T-helper 2 cell treated with Interferon-gamma antibody and Interleukin-4, amounts not matched to agents 100 ng/mL and 5 ng/mL, for 36 hours (primary cell): ENCODE results near the gene CD3D. TPM values are rescaled to one million over a fixed set of nuclear protein-coding genes. Genes with fewer than 3 reads are reported as not detected.

ENCODE experiments used
- intact Hi-C: fragments of 100-400 bp; cut with micrococcal nuclease; formaldehyde crosslinking; loops from one replicate; pipeline ENCODE4 v1.15.1; 2023
- total RNA-seq: library from RNA; stranded (reverse); gene quantifications from 2 replicates; pipeline ENCODE4 v1.2.3, GENCODE V29; 2022

The CD3D gene
- total RNA-seq, 1 donor from 2014 or later, result 495 TPM

- intact Hi-C loops, result loop anchor here (5.0 kb wide), 3 partner anchors 62 to 123 kb away; partner anchors contain the start of genes ATP5MG and MPZL3
Observed at GRCh38 chr11:118340449-118340848, 2.1 kb downstream of the CD3D start.

GRCh38 chr11:118339281-118339961 is 3.1 kb downstream of the CD3D start:
- intact Hi-C loops, result no loop called here

DNA sequence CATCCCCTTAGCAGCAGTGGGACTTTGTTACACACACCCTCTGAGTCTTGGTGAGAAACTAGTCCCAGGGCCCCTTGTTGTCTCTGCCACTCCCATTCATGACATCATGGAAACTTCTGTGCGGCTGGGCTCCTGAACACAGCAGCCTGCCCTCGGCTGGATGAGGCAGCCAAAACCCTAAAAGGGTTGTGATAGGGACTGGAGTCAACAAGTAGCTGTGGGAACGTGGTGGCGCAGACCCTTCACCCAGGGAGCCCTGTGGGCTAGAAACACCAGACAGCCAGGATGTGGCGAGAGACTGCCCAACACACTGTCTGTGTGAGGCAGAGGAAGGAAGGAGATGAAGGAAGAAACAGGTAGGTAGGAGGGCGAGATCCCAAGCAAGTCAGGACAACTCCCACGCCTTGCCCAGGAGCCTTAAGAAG is 3.9 kb downstream of the CD3D start:
- intact Hi-C loops, result loop anchor here (1.0 kb wide), 1 partner anchor 33 kb away; no protein-coding TSS in a partner anchor

DNA sequence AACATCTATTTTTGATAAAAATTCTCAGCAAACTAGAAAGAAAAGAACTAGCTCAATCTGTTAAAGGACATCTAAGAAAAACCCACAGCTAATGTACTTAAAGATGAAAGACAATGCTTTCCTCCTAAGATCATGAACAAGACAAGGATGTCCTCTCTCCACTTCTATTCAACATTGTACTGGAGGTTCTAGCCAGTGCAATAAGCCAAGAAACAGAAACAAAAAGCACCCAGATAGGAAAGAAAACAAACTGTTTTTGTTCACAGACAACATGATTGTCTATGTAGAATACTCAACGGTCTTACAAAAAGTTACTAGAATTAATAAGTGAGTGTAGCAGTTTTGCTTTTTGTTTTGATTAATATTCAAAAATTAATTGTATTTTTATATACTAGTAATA is 7.8 kb downstream of the CD3D start:
- intact Hi-C loops, result no loop called here

- intact Hi-C loops, result no loop called here
Observed at GRCh38 chr11:118328745-118329144, 13.8 kb downstream of the CD3D start.

DNA sequence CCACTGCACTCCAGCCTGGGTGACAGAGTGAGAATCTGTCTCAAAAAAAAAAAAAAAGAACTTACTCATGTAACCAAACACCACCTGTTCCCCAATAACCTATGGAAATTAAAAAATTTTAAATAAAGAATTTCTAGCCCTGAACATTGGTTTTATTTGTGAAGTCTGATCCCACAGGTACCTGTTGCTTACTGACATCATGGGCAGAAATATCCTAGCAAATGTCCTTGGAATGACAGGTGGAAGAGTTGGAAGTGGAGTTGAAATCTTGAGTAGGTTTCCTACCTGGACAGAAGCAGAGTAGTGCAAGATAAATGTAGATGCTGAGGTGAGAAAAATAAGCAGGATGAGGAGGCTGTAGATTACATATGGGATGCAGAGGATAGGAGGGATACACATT is 17.2 kb downstream of the CD3D start:
- intact Hi-C loops, result no loop called here

GRCh38 chr11:118322721-118323120 is 19.8 kb downstream of the CD3D start:
- intact Hi-C loops, result no loop called here

DNA sequence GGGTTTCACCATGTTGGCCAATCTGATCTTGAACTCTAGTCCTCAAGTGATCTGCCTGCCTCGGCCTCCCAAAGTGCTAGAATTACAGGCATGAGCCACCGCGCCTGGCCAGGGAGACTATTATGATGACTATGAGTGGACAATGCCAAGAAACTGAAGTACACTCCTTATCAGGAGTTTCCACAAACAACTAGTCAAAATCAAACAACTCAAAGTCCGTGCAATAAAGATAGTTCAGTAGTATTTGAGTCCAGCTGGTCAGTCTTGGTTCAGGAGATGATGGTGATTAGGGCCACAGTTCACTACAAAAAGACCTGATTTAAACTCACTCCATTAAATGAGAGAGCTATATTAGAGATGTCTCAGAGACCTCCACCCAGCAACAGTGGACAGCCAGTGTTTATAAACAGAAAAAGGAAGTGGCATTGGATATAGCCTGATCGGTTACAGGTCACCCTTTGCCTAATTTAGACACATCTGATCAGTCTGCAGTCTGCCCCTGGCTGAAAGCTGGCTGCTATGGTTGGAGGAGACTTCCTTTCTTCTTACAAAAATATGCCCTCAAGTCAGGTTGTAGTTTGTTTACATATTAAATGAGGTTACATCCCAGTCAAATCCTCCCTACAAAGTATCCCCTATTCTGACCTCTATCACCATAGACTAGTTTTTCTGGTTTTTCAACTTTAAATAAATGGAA is 21.0 kb downstream of the CD3D start:
- intact Hi-C loops, result no loop called here

DNA sequence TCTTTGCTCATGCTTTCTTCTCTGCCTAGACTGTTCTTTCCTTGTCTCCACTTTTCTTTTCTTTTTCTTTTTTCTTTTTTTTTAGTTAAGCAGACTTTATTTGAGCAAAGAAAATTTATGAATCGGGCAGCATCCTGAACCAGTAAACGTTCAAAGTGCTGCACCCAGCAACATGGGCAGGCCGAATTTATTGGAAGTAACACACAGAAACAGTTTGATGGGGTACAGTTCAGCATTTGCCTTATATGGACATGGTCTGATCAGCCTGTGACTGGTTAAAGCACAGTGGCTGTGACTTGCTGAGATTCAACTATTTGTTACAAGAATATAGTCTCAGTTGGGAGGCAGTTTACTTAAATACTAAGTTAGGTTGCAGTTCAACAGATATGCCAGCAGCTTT is 22.0 kb downstream of the CD3D start:
- intact Hi-C loops, result no loop called here

GRCh38 chr11:118319337-118319707 is 23.2 kb downstream of the CD3D start:
- intact Hi-C loops, result no loop called here

DNA sequence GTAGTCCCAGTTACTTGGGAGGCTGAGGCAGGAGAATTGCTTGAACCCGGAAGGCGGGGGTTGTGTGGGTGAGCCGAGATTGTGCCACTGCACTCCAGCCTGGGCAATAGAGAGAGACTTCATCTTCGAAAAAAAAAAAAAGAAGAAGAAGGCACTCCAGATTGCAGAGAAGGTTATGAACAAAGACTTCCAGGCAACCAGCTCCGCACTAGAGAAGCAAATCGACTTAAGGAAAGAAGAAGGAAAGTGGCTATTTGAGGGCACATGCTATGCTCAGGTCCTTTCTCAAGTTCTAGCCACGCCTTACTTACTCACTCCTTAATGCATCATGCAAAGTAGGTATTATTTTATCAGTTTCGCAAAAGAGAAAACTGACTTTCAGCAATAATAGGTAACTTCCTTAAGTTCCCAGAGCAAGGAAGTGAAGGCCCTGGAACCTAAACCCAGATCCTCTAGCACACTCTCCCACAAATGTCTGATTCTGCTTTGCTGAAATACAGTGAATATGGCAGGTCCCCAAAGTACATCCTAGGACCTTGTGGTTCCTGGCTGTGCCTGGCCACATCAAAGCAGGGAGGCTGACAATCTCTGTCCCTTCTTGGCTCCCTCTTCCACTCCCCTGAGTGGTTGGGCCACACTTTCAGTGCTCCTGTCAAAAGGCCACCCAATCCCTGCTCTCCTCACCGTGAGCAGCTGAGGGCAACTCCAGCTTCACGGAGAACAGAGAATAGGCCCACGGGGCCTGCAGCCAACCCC is 23.7 kb downstream of the CD3D start:
- intact Hi-C loops, result no loop called here

DNA sequence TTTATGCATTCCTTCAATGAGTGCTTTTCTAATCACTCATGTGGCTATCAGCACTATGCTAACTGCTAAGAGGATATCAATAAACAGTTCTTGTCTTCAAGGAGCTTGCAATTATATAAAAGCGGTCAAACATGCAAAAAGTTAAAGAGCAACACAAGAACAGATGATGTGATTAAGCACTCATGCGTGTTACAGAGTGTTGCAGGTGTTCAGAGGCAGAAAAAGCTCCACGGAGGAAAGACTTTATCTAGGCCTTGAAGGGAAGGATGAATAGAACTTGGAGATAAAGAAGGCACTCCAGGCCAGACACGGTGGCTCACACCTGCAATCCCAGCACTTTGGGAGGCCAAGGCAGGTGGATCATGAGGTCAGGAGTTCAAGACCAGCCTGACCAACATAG is 24.4 kb downstream of the CD3D start:
- intact Hi-C loops, result no loop called here

DNA sequence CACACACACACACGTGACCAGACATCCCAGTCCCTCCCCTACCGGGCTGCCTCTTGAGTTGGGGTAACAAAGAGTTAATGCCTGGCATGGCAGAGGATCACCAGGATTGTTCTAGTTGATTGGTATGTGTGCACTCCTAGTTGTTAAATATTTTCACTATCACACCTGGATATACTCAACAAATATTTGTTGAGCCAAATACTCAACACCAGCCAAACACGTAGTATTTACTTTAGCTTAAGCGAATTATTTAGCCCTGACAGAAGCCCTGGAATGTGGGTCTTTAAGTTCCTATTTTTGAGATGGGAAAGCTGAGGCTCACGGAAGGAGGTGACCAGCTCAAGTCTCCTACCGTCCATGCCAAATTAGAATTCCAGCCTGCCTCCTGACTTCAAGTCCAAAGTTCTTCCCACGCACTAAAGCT is 27.5 kb downstream of the CD3D start:
- intact Hi-C loops, result no loop called here

DNA sequence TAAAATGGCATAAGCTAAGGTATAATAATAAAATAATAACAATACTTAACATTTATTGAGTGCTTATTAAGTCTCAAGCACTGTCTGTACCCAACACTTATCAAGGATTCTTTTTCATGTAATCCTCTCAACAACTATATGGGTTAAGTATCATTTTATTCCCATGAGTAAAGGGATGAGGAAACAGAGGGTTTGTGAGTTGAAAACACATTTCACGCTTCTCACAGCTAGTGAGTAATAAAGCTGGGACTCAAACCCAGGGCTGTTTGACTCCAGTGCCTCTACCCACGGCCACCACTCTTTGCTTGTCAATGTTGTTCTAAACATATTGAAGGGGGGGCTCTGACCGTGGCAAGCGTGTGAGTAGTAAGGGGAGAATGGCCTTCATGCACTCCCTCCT is 29.3 kb downstream of the CD3D start:
- intact Hi-C loops, result no loop called here

DNA sequence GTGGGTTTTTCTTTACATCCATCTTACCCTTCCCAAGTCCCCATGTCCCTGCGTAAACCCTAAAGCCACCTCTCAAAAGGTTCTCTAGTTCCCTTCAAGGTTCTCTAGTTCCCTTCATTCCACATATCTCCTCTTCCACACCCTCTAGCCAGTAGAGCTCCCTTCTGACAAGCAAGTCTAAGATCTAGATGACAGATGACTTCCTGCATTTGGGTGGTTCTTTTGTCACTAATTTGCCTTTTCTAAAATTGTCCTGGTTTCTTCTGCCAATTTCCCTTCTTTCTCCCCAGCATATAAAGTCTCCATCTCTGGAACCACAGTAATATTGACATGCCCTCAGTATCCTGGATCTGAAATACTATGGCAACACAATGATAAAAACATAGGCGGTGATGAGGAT is 30.2 kb downstream of the CD3D start:
- intact Hi-C loops, result no loop called here

DNA sequence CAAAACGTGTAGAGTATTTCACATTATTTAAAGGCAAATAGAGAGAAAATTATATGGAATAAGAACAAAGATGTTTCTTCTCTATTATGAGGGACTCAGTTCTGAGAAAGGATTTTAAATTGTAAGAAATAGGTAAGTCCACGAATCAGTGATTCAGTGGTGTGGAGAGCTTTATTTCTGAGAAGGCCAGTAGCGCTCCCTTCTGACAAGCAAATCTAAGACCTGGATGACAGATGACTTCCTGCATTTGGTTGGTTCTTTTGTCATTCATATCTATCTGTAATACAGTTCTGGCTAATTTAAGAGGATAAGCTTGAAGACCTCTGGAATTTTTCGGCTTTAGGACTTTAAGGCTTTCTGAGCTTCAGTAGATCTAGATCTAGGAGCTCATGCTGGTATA is 31.0 kb downstream of the CD3D start:
- intact Hi-C loops, result no loop called here

DNA sequence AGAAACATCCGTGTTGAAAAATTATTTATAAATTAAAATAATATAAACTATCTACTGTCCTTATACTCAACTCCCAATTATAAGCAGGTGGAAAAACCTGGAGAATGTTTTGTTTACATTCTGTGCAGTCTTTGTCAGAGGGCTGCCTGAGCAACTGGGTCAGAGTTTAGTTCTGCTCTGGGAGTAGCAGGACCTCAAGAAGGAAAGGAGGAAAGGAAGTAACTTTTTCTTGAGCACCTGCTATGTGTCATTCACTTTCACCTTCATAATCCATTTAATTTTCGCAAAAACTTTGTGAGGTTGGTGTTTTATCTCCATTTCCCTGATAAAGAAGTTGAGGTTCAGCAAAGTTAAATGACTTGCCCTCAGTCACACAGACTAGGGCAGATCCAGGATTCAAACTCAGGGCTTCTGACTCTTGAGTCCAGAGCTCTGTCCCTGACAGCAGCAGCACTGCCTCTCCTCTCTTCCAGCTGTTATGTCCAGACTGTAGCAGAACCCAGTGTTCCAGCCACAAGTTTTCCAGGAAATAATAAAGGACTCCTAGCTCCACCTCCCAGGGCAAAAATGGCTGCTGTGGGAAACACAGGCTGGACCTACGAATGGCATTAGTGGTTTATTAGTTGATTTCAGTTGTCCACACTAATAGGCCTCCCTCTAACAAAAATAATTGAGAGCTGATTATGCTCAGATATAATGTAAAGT is 31.6 kb downstream of the CD3D start:
- intact Hi-C loops, result no loop called here

DNA sequence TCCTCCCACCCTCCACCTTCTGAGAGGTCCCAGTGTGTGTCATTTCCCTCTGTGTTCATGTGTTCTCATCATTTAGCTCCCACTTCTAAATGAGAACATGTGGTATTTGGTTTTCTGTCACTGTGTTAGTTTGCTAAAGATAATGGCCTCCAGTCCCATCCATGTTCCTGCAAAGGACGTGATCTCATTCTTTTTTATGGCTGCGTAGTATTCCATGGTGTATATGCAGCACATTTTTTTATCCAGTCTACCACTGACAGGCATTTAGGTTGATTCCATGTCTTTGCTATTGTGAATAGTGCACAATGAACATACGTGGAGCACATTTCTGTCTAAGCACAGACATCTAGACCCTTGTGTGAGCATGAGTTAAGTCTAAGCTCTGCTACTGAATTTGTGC is 32.2 kb downstream of the CD3D start:
- intact Hi-C loops, result no loop called here

- intact Hi-C loops, result loop anchor here (5.0 kb wide), 1 partner anchor 82 kb away; the partner anchor contains the start of gene JAML
Observed at GRCh38 chr11:118308995-118309528, 33.4 kb downstream of the CD3D start.

GRCh38 chr11:118306556-118306955 is 35.9 kb downstream of the CD3D start:
- intact Hi-C loops, result loop anchor here (5.0 kb wide), 1 partner anchor 79 kb away; the partner anchor contains the start of gene JAML

GRCh38 chr11:118305726-118306125 is 36.8 kb downstream of the CD3D start:
- intact Hi-C loops, result loop anchor here (1.0 to 5.0 kb wide), 3 partner anchors 33 to 78 kb away; partner anchors contain the start of genes CD3D and JAML
